Left renal cortex interstitium (tissue), 4 donors: ENCODE data around the gene C14orf93. TPM values are rescaled to one million over a fixed set of nuclear protein-coding genes. Genes with fewer than 3 reads are reported as not detected.
A peak's percentile ranks its signal among the peaks of the same experiment; 100 is the strongest.

ENCODE experiments used
- DNase-seq, 4 donors: peaks; one replicate each; pipeline ENCODE4 v3.0.0-alpha.2; 2013; ENCODE audit warnings: low read depth in 4 of 4, low spot score in 2 of 4, missing footprints in 1 of 4
- polyA plus RNA-seq, 4 donors: library from polyadenylated mRNA; unstranded; fragments of 120-200 nt; gene quantifications; one replicate each; pipeline ENCODE4 v1.2.1, GENCODE V29; 2013; ENCODE audit not compliant: insufficient read length in 4 of 4

C14orf93 gene, protein sequence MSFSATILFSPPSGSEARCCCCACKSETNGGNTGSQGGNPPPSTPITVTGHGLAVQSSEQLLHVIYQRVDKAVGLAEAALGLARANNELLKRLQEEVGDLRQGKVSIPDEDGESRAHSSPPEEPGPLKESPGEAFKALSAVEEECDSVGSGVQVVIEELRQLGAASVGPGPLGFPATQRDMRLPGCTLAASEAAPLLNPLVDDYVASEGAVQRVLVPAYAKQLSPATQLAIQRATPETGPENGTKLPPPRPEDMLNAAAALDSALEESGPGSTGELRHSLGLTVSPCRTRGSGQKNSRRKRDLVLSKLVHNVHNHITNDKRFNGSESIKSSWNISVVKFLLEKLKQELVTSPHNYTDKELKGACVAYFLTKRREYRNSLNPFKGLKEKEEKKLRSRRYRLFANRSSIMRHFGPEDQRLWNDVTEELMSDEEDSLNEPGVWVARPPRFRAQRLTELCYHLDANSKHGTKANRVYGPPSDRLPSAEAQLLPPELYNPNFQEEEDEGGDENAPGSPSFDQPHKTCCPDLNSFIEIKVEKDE
- polyA plus RNA-seq = 10 to 100 TPM; 18.8 to 25.3 (median 23.3) TPM

GRCh38 chr14:23009939-23010726 lies at the start of gene C14orf93:
C14orf93 (minus strand) TSS chr14:23010143; CDS start chr14:22999023, 11,120 bp downstream.
- DNase-seq = no peak

GRCh38 chr14:23058654-23059504 lies 48.9 kb upstream of the C14orf93 start:
- DNase-seq = no peak

- DNase-seq = peak; percentile 77 to 88 (median 82)
These were observed 48.1 kb upstream of the C14orf93 start for GRCh38 chr14:23057757-23058653.

DNA sequence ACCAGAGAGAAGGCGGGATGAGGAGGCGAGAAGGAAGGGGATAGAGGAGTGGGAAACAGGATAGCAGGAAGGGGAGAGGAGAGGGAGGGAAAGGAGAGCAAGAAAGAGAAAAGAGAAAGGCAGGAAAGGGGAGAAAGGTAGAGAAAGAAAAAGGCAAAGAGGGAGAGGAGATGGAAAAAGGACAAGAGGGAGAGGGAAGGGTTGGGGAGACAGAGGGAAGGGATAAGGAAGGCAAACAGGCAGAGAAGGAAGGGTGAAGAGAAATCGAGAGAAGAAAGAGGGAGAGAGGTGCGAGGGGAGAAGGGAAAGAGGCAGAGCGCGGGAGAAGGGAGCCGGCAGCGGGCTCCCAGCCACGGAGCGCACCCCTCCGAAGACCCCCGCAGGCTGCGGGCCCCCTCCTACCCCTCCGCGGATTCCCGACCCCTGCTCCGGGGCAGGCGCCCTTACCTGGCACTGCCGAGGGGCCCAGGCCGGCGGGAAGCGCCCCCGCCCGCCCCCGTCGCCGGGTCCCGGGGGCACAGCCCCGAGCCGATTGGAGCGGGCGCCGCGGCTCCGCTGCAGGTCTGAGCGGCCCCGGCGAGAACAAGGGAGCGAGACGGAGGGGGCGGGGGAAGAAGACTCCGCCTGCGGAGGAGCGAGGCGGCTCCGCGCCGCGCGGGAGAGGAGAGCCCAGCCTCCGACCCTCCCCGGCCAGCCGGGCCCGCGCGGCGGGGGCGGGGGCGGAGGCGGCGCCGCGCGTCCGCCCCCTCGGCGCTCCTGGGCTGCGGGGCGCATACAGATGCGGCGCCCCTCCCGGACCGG lies 47.2 kb upstream of the C14orf93 start, which contains the start of gene CDH24:
Gene CDH24 (minus strand): TSS at position 565 of the 801 bp plus-strand sequence. CDS start 1,787 bp downstream, outside the sequence.
- DNase-seq = peak in 1 of 4 donors; percentile 75

- no peak for DNase-seq
These were observed 46.4 kb upstream of the C14orf93 start for GRCh38 chr14:23056145-23056955.

- DNase-seq = no peak
These were observed 45.7 kb upstream of the C14orf93 start for GRCh38 chr14:23055621-23056144.

- no peak for DNase-seq
These were observed 45.2 kb upstream of the C14orf93 start for GRCh38 chr14:23055147-23055550.

DNA sequence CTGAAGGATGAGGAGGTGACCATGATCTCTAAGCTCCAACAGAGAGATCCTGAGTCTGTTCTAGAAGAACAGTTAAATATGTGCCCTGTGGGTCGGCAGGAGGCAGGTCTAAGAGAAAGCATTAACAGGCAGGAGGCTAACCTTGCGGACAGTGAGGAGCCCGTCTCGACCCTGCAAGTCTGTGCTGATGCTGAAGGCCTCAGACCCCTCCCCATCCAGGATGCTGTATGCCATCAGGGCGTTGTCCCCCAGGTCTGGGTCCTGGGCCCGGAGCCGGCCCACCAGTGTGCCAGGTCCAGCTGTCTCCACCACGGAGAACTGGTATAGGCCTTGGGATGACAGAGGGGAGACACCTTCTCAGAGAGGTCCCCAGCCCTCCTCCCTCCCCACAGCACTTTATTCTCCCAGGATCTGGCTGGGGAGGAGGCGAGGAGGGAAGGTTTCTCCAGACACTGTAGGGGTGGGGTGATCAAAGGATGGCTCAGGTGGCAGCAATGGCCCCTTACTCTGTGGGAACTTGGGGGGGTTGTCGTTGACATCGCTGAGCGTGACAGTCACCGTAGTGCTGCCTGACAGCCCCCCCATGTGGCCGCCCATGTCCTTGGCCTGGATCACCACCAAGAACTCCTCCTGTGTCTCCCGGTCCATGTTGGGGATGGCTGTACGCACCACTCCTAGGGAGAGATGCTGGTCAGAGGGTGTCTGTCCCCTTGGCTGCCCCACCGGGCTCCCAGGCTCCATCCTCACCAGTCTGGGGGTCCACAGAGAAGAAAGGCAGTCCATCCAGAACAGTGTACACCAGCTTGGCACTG lies 44.3 kb upstream of the C14orf93 start:
- DNase-seq = no peak

DNA sequence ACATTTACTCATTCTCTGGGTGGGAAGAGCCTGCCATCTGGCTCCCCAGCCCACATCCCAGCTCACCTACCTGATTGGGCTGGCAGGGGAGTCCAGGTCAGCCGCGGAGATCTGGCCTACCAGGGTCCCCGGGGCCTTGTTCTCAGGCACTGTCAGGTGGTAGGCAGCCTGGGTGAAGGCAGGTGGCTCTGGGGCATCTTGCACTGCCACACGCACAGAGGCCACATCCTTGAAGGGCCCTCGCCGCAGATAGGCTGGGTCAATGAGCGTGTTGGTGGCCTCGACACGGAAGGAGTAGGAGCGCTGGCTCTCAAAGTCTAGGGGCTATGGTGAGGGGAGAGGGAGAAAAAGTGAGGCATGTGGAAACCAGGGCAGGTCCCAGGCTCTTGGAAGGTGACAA lies 43.5 kb upstream of the C14orf93 start:
- DNase-seq = no peak

DNA sequence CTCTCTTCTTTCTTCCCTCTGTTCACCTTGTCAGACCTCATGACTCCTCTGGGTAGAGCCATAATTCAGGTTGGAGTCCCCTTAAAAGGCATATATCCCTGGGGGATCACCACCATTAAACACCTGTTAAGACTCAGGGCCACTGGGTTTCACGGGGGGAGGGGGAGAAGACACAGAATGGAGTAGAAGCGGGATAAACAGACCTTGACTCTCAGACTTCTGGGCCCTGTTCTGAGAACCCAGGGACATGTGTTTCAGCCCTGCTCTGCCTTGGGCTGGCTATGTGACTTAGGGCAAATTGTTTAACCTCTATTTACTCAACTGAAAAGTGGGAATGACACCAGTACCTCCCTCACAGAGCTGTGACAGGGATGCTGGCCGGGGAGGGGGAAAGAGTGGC lies 42.7 kb upstream of the C14orf93 start:
- DNase-seq = no peak

DNA sequence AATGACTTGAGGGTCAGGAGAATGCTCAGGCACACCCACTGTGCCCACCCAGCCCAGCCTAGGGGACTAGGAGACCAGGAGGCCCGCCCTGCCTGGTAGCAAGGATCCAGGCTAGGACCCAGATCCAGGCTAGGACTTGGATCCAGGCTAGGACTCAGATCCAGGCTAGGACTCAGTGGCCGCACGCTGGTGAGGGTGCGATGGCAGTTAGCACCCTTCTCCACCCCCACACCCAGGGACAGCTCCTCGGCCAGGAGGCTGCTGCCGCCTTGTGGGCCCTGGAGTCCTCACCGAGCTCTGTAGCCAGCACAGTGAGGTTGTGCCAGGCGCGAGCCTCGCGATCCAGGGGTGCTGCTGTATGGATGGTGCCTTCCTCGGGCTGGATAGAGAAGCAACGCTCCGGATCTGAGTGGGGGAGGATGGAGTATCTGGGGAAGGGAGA lies 42.3 kb upstream of the C14orf93 start:
- no peak for DNase-seq

GRCh38 chr14:23051141-23052057 lies 41.5 kb upstream of the C14orf93 start:
- DNase-seq = no peak

- DNase-seq = no peak
These were observed 39.1 kb upstream of the C14orf93 start for GRCh38 chr14:23049011-23049410.

- DNase-seq = no peak
These were observed 38.1 kb upstream of the C14orf93 start for GRCh38 chr14:23047751-23048693.
